Sciatic nerve (tissue), 2 donors: Measurements from ENCODE around the gene GPC1. TPM values are rescaled to one million over a fixed set of nuclear protein-coding genes. Genes with fewer than 3 reads are reported as not detected.
"Not testable (repeated sequence)": the region's sequence is repeated elsewhere in the genome, so short reads cannot be mapped to it uniquely, and the experiment has no call there.

ENCODE experiments used
- ATAC-seq: fragments of 200-7000 bp; cut with Tn5 transposase; one replicate; pipeline ENCODE4 v1.9.1; 2020; ENCODE audit warnings: mild to moderate bottlenecking, moderate library complexity
- DNase-seq: peaks from one replicate; pipeline ENCODE4 v3.0.0-alpha.2; 2020; ENCODE audit warnings: low spot score
- intact Hi-C: fragments of 100-400 bp; cut with DNase I; formaldehyde crosslinking; loops from one replicate; pipeline ENCODE4 v1.14.2; 2022
- total RNA-seq: library from RNA; stranded (reverse); fragmentation: NEBNext Ultra II Directional; extraction: Animal tissue kit (Norgen Biotek cat#: 25700); gene quantifications from one replicate; pipeline ENCODE4 v1.2.1, GENCODE V29; 2021
- donor health status: DM: no; HTN: no; CAD: no.
- donor health status: DM: no; HTN: no; CAD: no.

Gene GPC1, protein sequence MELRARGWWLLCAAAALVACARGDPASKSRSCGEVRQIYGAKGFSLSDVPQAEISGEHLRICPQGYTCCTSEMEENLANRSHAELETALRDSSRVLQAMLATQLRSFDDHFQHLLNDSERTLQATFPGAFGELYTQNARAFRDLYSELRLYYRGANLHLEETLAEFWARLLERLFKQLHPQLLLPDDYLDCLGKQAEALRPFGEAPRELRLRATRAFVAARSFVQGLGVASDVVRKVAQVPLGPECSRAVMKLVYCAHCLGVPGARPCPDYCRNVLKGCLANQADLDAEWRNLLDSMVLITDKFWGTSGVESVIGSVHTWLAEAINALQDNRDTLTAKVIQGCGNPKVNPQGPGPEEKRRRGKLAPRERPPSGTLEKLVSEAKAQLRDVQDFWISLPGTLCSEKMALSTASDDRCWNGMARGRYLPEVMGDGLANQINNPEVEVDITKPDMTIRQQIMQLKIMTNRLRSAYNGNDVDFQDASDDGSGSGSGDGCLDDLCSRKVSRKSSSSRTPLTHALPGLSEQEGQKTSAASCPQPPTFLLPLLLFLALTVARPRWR
- 85.4 TPM for total RNA-seq

DNA sequence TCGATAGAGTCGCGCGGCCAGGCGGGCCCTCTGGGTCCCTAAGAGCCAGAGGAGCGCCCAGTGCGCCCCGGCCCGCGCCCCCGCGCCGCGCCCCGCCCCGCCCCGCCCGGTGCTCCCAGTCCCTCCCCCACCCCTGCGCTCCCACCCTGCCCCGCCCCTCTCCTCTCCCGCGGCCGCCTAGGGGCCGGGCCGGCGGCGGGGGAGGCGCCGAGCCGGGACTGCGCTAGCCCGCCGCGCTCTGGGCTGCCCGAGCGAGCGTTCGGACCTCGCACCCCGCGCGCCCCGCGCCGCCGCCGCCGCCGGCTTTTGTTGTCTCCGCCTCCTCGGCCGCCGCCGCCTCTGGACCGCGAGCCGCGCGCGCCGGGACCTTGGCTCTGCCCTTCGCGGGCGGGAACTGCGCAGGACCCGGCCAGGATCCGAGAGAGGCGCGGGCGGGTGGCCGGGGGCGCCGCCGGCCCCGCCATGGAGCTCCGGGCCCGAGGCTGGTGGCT, at the start of gene GPC1:
TSS of gene GPC1 (plus strand) at position 207 of the 491 bp plus-strand sequence. CDS start at position 463, 256 bp downstream.
- ATAC-seq, result peak; percentile 57
- intact Hi-C loops, result no loop called here
- peak; percentile 83 for DNase-seq

DNA sequence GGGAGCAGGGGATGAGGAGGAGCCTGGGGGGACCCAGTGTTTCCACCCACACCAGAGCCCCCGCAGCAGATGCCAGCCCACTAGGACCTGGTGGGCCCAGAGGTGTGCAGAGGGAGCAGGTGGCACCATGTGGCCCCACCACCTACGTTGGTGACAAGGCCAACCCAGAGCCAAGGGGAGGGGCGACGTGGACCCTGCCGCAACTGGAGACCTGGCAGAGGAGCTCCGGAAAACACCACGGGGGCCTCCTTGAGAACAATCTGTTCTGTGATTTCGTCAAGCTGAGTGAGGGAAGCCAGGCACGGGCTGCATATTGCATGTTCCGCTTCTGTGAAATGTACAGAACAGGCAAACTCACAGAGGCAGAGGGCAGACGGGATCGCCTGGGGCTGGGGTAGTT, 49.1 kb upstream of the GPC1 start:
- intact Hi-C loops, result no loop called here
- no peak for DNase-seq
- no peak for ATAC-seq

DNA sequence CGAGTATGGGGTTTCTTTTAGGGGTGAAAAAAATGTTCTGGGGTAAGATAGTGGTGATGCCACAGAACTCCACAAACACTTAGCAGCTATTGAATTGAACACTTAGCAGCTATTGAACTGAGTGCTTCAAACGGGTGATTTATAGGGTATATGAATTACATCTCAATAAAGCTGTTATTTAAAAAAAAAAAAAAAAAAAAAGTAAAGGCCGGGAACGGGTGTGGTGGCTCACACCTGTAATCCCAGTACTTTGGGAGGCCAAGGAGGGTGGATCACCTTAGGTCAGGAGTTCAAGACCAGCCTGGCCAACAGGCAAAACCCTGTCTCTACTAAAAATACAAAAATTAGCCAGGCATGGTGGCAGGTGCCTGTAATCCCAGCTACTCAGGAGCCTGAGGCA, 48.7 kb upstream of the GPC1 start:
- DNase-seq, ATAC-seq, intact Hi-C loops: not testable (repeated sequence)

DNA sequence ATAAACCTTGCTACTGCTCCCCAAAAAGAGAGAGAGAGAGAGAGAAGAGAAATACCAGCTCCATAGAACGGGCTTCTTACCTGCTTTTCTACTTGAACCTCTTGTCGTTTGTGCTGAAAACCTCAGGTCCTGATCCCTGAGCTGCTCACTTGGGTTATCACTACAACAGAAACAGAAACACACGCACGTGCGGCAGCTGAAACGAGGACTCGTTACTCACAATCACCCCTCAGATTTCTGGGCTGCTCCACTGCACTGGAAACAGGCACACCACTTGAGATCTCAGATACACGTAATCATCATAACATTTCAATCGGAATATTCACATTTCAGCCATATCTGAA, 48.2 kb upstream of the GPC1 start:
- intact Hi-C loops, result no loop called here
- DNase-seq (no peak), ATAC-seq (no peak)

DNA sequence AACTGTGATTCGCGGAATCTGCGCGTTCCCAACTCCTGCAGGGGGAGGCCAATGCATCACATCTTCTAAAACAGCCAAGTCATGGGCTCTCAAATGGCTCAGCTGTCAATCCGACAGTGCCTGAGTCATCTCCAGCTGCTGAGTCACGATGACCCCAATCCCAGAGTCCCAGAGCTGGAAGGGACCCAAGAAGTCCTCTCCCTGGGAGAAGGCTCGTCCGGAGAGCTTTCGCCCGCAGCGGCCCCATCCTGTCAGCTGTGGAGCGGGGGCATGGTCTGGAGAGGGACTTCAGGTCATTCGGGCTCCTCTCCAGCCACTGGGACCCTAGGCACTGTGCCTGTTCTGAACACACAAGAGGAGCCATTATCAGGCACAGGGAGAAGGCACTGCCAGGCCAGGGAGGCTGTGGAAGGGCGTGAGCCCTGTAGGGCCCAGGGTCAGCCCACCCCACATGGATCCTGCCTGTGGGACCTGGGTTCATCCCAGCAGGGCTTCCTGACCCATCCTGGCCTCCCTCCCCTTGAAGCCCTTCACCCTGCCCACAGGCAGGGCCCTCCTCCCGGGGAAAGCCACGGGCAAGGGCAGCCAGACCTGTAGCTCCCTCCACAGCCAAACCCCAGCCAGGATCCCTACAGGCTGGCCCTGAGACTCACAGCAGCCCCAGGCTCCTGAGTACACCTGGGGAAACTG, 47.6 kb upstream of the GPC1 start:
- no peak for DNase-seq

DNA sequence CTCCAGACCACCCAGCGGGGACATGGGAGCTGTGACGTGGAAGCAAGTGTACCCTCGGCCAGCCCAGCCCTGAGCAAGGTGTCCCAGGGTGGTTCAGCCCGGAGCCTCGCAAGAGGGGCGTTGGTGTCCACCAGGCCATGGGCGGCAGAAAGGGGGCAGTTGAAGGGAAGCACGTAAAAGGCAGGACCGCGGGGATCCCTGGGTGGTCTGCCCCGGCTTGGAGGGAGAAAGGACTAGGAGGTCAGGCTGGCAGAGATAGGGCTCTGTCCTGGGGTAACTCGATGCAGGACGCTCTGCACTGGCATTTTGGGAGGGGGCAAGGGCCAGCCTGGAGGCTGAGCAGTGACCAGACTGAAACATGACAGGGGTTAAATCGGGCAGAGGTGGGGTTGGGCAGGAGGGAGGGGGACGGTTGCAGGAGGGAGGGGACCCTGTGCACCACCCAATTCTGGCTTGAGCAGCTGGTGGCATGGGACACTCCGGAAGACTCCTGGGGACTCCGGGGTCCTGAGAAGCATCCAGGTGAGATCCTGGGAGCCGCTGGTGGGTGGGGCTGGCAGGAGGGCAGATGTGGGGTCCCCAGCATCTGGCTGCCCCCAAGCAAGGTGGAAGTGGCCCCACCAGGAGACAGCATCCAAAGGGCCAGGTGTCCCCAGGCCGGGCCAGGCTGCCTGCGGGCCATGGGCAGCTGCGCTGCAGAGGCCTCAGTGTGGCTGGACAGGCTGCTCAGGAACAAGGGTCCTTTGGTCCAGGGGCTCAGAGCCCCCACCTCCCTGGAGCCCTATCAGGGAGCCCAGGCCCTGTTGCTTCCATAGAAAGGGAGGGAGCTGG, 46.8 kb upstream of the GPC1 start:
- no peak for DNase-seq
- ATAC-seq, result no peak
- intact Hi-C loops, result no loop called here

More for the DNA sequence above, 47.6 kb upstream of the GPC1 start:
- ATAC-seq, result peak; percentile 39
- intact Hi-C loops, result no loop called here

DNA sequence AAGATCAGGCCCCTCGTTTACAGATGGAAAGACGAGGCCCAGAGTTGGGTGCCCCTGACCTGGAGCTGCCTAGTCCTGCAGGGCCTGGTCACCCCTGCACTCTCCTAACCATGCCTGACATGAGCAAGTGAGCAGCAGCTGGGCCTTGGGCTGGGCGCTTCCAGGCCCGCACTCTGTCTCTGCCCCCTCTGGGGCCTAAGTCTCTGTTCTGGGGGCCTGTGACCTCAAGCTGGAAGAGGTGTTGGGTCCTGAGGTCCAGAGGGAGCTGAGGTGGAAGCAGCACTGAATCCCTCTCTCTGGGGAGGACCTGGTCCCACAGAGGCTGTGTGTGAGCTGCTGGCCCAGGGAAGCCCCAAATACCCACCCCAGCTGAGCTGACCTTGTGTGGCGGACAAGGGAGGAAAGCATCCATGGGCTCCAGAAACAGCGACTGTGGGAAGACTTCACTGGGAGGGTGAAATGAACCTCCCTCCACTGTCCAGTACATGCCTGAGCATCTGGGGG, 46.1 kb upstream of the GPC1 start:
- ATAC-seq (no peak), DNase-seq (no peak)
- intact Hi-C loops, result no loop called here

DNA sequence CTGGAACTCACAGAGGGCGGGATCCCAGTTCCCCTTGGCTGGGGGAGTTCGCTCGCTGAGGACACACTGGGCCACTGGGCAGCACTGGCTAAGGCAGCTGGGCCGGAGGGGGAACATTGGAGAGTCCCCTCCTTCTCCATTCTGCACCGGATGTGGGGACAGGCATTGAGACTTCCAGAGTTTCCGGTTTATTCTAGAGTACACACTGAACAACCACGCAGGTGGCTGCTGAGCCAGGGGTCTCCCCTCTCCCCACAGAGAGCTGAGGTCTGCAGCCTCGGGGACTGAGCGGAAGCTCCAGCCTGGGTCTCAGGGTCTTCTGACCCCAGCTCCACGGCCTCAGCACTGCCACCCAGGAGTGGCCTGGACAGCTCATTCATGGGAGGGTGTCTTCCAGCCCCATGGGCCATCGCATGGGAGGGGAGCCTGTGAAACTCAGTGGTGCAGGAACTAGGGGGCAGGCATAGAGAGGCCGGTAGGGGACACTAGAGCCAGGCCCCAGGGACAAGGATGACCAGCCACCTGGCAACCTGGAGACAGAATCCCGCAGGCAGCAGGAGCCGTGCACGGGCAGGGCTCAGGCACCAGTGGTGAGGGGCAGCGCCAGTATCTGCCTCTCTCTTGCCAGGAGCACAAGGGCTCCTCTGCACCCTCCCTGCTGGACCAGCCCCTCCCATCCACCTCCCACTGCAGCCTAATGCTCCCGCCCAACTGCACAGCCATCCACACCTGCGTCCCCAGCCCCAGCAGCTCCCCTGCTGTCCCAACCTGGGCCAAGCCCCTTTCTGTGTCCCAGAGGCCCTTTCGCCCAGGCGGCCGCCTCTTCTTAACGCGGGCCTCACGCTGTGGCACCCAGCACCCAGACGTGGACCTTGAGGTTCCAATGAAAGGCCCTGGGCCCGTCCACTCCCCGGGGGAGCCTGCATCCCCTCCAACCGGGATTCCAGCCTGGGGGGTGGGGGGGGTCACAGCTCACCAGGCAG, 45.1 kb upstream of the GPC1 start:
- ATAC-seq (no peak), DNase-seq (peak; percentile 55)
- intact Hi-C loops, result no loop called here

DNA sequence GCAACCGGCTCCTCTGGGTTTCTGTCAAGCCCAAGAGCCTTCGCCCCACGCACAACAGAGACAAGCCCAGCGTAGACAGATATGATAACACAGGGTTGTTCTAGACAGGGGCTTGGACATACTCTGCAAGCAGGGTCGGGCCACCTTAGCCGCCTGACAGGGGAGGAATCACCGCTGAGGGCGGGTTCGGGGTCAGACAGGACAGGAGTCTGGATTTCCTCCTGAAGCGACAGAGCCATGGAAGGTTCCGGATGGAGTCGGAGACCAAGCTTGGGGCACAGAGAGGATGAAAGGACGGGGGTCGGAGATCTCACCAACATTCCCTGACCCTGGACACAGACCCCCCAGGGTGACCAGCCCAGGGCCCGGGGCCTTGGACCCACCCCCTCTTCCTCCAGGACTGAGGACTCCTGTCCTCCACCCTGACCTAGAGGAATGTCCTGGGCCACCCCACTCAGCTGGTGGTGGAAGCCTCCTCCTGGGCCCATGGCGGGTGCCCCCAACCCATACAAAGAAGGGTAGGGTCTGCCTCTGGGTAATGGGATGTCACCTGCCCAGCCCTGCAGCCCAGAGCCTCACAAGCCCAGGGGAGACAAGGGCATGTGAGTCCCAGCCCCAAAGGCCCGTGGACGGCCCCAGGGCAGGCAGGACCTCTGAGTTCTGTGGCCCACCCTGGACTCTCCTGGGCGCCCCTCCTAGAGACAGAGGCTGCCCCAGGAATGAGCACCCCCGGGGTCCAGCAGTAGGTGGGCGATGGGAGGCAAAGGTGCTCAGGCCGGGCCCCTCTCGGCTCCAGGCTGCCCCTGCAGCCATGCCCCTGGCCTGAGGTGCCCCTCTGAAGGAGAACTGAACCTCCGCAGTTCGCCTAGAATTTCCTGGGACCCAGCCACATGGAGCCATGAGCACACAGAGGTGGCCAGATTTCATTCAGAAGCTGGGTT, 44.1 kb upstream of the GPC1 start:
- peak; percentile 54 for DNase-seq
- no peak for ATAC-seq
- intact Hi-C loops, result no loop called here

DNA sequence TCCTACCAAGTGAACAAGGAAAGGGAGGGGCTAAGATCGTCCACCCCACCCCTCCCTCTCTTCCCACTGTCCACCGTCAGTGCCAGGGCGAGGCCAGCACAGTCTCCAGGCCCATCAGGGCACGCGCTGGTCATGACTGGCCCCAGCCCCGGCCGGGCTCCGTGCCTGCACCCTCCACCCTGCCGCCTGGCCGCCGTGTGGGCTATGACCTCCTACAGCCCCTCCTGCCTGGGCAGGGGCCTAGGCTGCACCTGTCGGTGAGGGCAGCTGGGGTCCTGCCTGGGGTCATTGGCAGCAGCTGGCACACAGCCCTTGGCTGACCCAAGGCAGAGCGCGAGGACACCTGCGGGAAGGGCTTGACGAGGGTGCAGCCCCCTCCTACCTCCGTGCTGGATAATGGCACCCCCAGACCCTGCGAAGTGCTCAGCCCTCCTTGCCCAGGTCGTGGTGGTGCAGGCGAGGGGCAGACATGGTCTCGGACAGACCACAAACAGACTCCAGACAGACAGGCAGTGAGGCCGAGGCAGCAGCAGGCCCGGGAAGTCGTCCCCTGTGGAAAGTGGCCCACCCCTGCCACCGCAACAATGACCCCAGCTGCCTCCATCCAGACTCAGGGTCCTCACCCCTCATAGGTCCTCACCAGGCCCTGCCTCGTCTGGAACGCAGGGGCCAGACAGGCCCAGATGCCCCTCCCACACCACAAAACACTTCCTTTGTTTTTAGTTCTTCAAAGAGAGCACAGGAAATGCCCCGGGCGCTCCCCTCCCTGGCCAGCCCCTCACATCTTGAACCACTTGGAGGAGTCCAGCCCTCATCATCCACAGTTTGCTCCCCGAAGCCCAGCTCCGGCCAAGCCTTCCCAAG, 43.1 kb upstream of the GPC1 start:
- ATAC-seq, result peak; percentile 47
- intact Hi-C loops, result no loop called here

DNA sequence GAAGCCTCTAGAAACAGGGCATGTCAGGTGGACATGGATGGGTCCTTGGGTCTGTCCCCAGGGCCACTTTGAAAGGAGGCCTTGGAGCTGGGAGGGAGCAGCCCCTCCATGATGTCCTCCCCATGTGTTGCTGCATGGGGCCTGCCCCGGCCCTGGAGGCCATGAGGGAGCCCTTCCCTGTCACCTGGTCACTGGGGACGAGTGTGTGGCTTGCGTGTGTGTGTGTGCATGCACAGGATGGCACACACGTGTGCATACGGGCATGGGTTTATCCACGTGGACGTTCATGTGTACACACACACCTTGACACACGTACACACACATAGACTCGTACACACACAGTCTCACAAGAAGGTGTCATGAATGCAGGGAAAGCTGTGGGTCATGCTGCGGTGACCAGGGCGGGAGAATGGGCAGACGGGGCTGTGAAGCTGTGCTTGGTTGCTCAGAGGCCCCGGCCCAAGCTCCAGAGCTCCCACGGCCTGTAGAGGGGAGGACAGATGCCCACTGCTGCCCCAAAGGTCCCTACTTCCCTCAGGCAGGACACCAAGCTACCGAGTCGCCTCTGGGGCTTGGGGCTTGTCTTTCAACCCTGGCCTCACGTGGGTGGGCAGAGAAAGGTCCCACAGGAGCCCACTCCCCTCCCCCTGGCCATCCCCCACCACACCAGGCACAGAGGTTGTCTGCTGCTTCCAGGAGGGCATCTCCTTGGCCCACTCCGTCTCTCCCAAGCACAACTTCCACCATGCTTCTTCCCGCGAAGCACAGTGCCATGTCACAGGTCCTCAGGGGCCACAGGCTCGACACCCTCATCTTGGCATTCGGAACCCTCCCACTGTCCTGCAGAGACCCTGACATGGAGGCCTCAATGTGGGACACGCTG, 42.3 kb upstream of the GPC1 start:
- intact Hi-C loops, result no loop called here
- DNase-seq (peak; percentile 40), ATAC-seq (no peak)

More for the DNA sequence above, 43.1 kb upstream of the GPC1 start:
- peak; percentile 55 for DNase-seq

DNA sequence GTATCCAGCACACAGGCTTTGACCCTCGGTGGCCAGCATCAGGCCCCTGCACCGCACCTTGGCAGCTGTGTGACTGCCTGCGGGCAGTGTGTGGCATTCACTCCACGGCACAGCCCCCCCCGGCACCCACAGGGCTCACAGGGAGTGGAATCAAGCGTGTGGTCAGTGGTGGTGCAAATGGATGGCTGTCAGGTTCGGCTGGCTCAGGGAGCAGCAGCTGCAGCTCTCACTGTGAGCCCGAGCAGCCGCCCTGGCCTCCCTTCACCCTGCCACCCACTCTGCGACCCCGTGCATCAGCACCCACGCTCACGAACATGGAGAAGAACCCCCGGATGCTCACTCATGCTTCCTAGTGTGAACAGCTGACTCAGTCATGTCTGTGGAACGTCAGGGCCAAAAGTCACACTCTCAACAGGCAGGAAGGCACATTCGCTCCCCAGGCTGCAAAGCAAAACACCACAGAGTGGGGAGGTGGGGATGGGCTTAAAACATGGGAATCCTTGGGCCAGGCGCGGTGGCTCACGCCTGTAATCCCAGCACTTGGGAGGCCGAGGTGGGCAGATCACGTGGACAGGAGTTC, 41.5 kb upstream of the GPC1 start:
- intact Hi-C loops, result no loop called here
- ATAC-seq (no peak), DNase-seq (peak; percentile 48)

DNA sequence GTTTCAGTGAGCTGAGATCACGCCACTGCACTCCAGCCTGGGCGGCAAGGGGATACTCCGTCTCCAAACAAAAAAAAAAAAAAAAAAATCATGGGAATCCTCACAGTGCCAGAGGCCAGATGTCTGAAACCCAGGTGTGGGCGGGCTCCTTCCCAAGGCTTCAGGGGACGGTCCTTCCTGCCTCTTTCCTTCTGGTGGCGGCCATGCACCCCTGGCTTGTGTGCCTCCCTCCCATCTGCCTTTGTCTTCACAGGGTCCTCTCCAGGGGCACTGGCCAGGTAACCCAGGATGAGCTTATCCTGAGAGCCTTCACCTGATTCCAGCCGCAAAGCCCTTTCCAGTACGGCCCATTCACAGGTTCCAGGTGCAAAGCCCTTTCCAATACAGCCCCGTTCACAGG, 40.9 kb upstream of the GPC1 start:
- DNase-seq (no peak), ATAC-seq (no peak)
- intact Hi-C loops, result no loop called here

DNA sequence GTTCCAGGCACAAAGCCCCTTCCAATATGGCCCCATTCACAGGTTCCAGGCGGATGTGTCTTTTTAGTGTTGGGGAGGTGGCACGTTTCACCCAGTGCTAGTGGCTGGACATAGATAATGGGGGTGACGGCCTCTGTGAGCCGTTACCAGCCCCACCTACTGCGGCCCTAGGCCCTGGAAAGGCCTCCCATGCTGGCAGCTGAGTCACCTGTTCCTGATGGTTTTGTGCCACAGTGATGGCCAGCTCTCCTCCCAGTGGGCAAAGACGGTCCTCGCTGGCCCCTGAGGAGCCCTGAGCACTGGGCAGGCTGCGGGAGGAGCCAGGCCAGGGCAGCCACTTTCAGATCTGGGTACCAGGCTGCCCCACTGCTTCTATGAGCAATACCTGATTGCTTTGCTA, 40.0 kb upstream of the GPC1 start:
- DNase-seq (no peak), ATAC-seq (no peak)
- intact Hi-C loops, result no loop called here
